GM23338 (cell line): Measurements from ENCODE around the gene ESR1. TPM values are rescaled to one million over a fixed set of nuclear protein-coding genes. Genes with fewer than 3 reads are reported as not detected.

Experiments
- ATAC-seq: fragments of 200-7000 bp; cut with Tn5 transposase; 3 replicates; pipeline ENCODE4 v1.9.1; 2020
- DNase-seq: peaks from one replicate; pipeline ENCODE4 v3.0.0-alpha.2; 2015; ENCODE audit warnings: low spot score
- H2AFZ ChIP-seq: fragments of 200-600 bp; sonication (generic); 2 replicates; pipeline ENCODE4 v1.8.0; 2016; ENCODE audit warnings: antibody characterized with exemption, mild to moderate bottlenecking, moderate library complexity
- H3F3A ChIP-seq: fragments of 200-600 bp; sonication (generic); replicated peaks from 2 replicates; pipeline ENCODE4 v1.8.0; 2017; ENCODE audit warnings: antibody characterized with exemption, mixed run types, low read depth
- H3K27ac ChIP-seq: fragments of 200-600 bp; sonication (generic); 2 replicates; pipeline ENCODE4 v1.6.1; 2016; ENCODE audit warnings: low read depth
- H3K27me3 ChIP-seq: fragments of 200-600 bp; sonication (generic); 2 replicates; pipeline ENCODE4 v1.8.0; 2016; ENCODE audit warnings: mild to moderate bottlenecking, mixed run types, moderate library complexity; ENCODE audit not compliant: insufficient read depth
- H3K36me3 ChIP-seq: fragments of 200-600 bp; sonication (generic); 2 replicates; pipeline ENCODE4 v1.8.0; 2016; ENCODE audit warnings: mild to moderate bottlenecking; ENCODE audit not compliant: insufficient read depth
- H3K4me1 ChIP-seq: fragments of 200-600 bp; sonication (generic); 2 replicates; pipeline ENCODE4 v1.8.0; 2016; ENCODE audit warnings: mild to moderate bottlenecking, moderate library complexity; ENCODE audit not compliant: insufficient read depth
- H3K4me2 ChIP-seq: fragments of 200-600 bp; sonication (generic); 2 replicates; pipeline ENCODE4 v1.7.1; 2017; ENCODE audit warnings: mixed run types
- H3K4me3 ChIP-seq: fragments of 200-600 bp; sonication (generic); 2 replicates; pipeline ENCODE4 v1.6.1; 2016; ENCODE audit warnings: mixed run types
- H3K79me2 ChIP-seq: fragments of 200-600 bp; sonication (generic); replicated peaks from 2 replicates; pipeline ENCODE4 v1.8.0; 2017; ENCODE audit warnings: mild to moderate bottlenecking; ENCODE audit not compliant: insufficient read depth
- H3K9me2 ChIP-seq: fragments of 200-600 bp; sonication (generic); 2 replicates; pipeline ENCODE4 v1.8.0; 2017; ENCODE audit not compliant: insufficient read depth
- H4K20me1 ChIP-seq: fragments of 200-600 bp; sonication (generic); replicated peaks from 2 replicates; pipeline ENCODE4 v1.8.0; 2017; ENCODE audit warnings: mild to moderate bottlenecking; ENCODE audit not compliant: insufficient read depth
- H3K27ac Mint-ChIP-seq: 2 replicates; pipeline ENCODE4 v1.8.0; 2020; ENCODE audit warnings: inconsistent platforms, mild to moderate bottlenecking, moderate library complexity, mixed read lengths
- H3K27me3 Mint-ChIP-seq: 3 replicates; pipeline ENCODE4 v1.8.0; 2022; ENCODE audit warnings: low read depth, mild to moderate bottlenecking, moderate library complexity, mixed read lengths, inconsistent platforms; ENCODE audit not compliant: insufficient read depth, poor library complexity
- H3K36me3 Mint-ChIP-seq: 3 replicates; pipeline ENCODE4 v1.8.0; 2021; ENCODE audit warnings: low read depth, mild to moderate bottlenecking, inconsistent platforms, moderate library complexity, mixed read lengths
- H3K4me1 Mint-ChIP-seq: 3 replicates; pipeline ENCODE4 v1.8.0; 2020; ENCODE audit warnings: mild to moderate bottlenecking, inconsistent platforms, mixed read lengths
- H3K4me3 Mint-ChIP-seq: 3 replicates; pipeline ENCODE4 v1.8.0; 2021; ENCODE audit warnings: moderate library complexity, mild to moderate bottlenecking, inconsistent platforms, mixed read lengths
- H3K9me3 Mint-ChIP-seq: 3 replicates; pipeline ENCODE4 v1.8.0; 2020; ENCODE audit warnings: moderate library complexity, mild to moderate bottlenecking, inconsistent platforms, mixed read lengths
- CREB1 ChIP-seq: fragments of 250-450 bp; sonication (Bioruptor Pico); IDR thresholded peaks from 2 replicates; pipeline ENCODE4 v1.5.0; 2020; ENCODE audit warnings: low read depth, mild to moderate bottlenecking, moderate library complexity
- EZH2 ChIP-seq: fragments of 200-600 bp; sonication (generic); IDR thresholded peaks from one replicate; pipeline ENCODE4 v1.8.0; 2017; ENCODE audit warnings: antibody characterized with exemption, mild to moderate bottlenecking, low read depth; ENCODE audit not compliant: unreplicated experiment
- EZH2phosphoT487 ChIP-seq: fragments of 200-600 bp; sonication (generic); IDR thresholded peaks from one replicate; pipeline ENCODE4 v1.8.1; 2018; ENCODE audit warnings: antibody characterized with exemption; ENCODE audit not compliant: unreplicated experiment
- NANOG ChIP-seq: IDR thresholded peaks from 2 replicates; pipeline ENCODE4 v1.6.1; 2016; ENCODE audit warnings: antibody characterized with exemption, borderline replicate concordance
- ZNF114 ChIP-seq: fragments of 250-450 bp; sonication (Bioruptor Pico); IDR thresholded peaks from 2 replicates; pipeline ENCODE4 v1.5.0; 2020; ENCODE audit warnings: mild to moderate bottlenecking, moderate library complexity
- ZNF331 ChIP-seq: fragments of 250-450 bp; sonication (Bioruptor Pico); IDR thresholded peaks from 2 replicates; pipeline ENCODE4 v1.5.0; 2020; ENCODE audit warnings: low read depth, mild to moderate bottlenecking, moderate library complexity
- polyA plus RNA-seq: library from polyadenylated mRNA; unstranded; fragments of >200 nt; fragmentation: Nextera tagmentation; extraction: Ambion mirVana; gene quantifications from 2 replicates; pipeline ENCODE4 v1.2.1, GENCODE V29; 2016
- total RNA-seq: library from RNA; depleted of rRNA; stranded (reverse); fragments of >200 nt; shearing (Covaris generic); gene quantifications from 2 replicates; pipeline ENCODE4 v1.2.3, GENCODE V29; 2014
- TF ChIP-seq, protein P1 (sequence below): fragments of 250-450 bp; sonication (Bioruptor Pico); IDR thresholded peaks from 2 replicates; pipeline ENCODE4 v1.5.0; 2020; ENCODE audit warnings: mild to moderate bottlenecking, moderate library complexity
- TF ChIP-seq, protein P2 (sequence below), 2 experiments: fragments of 200-600 bp in 1 of 2; sonication (generic) in 1 of 2; conservative IDR thresholded peaks; 2 replicates each; pipeline versions ENCODE4 v1.5.1 to v1.6.1; 2016 to 2017; ENCODE audit warnings: antibody characterized with exemption in 2 of 2, low read depth in 2 of 2, mild to moderate bottlenecking in 2 of 2, moderate library complexity in 1 of 2
- TF ChIP-seq, protein P3 (sequence below): IDR thresholded peaks from 2 replicates; pipeline ENCODE4 v1.6.1; 2016; ENCODE audit warnings: antibody characterized with exemption

The ESR1 gene
- total and polyA plus RNA-seq, 2 experiments from 2014 or later: 0.94 TPM; not detected in 1

DNA sequence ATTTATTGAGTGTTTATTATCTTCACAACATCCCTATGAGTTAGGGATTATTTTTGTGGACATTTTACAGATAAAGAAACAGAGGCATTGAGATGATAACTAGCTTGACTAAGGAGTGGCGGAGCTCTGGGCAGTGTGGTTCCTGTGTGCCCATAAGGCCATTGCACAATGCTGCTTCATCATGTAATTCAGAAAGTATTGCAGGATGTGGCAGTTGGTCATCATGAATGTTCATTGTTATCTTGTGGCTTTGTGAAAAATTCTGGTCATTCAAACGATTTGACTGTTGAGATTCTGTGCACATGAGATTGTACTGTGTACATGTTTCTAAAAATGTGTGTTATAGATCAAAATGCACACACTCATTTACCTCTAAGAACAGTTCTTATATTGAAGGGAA is 150.8 kb downstream of the ESR1 start (continued):
- TF ChIP-seq, protein P1, sequence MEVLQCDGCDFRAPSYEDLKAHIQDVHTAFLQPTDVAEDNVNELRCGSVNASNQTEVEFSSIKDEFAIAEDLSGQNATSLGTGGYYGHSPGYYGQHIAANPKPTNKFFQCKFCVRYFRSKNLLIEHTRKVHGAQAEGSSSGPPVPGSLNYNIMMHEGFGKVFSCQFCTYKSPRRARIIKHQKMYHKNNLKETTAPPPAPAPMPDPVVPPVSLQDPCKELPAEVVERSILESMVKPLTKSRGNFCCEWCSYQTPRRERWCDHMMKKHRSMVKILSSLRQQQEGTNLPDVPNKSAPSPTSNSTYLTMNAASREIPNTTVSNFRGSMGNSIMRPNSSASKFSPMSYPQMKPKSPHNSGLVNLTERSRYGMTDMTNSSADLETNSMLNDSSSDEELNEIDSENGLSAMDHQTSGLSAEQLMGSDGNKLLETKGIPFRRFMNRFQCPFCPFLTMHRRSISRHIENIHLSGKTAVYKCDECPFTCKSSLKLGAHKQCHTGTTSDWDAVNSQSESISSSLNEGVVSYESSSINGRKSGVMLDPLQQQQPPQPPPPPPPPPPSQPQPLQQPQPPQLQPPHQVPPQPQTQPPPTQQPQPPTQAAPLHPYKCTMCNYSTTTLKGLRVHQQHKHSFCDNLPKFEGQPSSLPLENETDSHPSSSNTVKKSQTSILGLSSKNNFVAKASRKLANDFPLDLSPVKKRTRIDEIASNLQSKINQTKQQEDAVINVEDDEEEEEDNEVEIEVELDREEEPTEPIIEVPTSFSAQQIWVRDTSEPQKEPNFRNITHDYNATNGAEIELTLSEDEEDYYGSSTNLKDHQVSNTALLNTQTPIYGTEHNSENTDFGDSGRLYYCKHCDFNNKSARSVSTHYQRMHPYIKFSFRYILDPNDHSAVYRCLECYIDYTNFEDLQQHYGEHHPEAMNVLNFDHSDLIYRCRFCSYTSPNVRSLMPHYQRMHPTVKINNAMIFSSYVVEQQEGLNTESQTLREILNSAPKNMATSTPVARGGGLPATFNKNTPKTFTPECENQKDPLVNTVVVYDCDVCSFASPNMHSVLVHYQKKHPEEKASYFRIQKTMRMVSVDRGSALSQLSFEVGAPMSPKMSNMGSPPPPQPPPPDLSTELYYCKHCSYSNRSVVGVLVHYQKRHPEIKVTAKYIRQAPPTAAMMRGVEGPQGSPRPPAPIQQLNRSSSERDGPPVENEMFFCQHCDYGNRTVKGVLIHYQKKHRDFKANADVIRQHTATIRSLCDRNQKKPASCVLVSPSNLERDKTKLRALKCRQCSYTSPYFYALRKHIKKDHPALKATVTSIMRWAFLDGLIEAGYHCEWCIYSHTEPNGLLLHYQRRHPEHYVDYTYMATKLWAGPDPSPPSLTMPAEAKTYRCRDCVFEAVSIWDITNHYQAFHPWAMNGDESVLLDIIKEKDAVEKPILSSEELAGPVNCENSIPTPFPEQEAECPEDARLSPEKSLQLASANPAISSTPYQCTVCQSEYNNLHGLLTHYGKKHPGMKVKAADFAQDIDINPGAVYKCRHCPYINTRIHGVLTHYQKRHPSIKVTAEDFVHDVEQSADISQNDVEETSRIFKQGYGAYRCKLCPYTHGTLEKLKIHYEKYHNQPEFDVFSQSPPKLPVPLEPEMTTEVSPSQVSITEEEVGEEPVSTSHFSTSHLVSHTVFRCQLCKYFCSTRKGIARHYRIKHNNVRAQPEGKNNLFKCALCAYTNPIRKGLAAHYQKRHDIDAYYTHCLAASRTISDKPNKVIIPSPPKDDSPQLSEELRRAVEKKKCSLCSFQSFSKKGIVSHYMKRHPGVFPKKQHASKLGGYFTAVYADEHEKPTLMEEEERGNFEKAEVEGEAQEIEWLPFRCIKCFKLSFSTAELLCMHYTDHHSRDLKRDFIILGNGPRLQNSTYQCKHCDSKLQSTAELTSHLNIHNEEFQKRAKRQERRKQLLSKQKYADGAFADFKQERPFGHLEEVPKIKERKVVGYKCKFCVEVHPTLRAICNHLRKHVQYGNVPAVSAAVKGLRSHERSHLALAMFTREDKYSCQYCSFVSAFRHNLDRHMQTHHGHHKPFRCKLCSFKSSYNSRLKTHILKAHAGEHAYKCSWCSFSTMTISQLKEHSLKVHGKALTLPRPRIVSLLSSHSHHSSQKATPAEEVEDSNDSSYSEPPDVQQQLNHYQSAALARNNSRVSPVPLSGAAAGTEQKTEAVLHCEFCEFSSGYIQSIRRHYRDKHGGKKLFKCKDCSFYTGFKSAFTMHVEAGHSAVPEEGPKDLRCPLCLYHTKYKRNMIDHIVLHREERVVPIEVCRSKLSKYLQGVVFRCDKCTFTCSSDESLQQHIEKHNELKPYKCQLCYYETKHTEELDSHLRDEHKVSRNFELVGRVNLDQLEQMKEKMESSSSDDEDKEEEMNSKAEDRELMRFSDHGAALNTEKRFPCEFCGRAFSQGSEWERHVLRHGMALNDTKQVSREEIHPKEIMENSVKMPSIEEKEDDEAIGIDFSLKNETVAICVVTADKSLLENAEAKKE (CRISPR knock-in tag): no peak
- TF ChIP-seq ZNF114 (no peak), NANOG (no peak), ZNF331 (CRISPR knock-in tag) (no peak), CREB1 (CRISPR knock-in tag) (no peak), EZH2phosphoT487 (no peak)
- TF ChIP-seq, protein P2, sequence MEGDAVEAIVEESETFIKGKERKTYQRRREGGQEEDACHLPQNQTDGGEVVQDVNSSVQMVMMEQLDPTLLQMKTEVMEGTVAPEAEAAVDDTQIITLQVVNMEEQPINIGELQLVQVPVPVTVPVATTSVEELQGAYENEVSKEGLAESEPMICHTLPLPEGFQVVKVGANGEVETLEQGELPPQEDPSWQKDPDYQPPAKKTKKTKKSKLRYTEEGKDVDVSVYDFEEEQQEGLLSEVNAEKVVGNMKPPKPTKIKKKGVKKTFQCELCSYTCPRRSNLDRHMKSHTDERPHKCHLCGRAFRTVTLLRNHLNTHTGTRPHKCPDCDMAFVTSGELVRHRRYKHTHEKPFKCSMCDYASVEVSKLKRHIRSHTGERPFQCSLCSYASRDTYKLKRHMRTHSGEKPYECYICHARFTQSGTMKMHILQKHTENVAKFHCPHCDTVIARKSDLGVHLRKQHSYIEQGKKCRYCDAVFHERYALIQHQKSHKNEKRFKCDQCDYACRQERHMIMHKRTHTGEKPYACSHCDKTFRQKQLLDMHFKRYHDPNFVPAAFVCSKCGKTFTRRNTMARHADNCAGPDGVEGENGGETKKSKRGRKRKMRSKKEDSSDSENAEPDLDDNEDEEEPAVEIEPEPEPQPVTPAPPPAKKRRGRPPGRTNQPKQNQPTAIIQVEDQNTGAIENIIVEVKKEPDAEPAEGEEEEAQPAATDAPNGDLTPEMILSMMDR (conservative IDR thresholded peaks at IDR 0.05; ENCODE audit: low read depth in 2 of 2): no peak

DNA sequence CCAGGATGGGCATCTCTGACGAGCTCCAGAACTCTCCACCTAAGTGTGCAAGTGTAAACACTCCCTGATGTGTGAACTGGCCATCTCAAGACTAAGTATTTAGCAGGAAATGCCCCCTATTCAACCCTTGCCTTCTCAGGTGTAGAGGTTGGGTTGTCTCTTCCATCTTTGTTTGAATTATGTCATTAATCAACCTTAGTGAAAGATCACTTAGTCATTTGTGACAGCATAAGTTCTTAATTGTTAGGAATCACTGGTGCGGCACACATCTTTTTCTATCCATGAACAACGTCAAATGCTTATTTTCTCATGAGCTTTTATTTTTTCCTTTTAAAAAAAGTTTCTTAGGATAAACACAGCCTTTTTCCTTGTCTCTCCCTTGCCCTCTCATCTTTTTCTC is 151.6 kb downstream of the ESR1 start:
- ATAC-seq (no peak), DNase-seq (no peak)
- Histone ChIP-seq H4K20me1 (no peaks in the 10 kb centered on the region), H3K27me3 (no peaks in the 10 kb centered on the region), H3K4me3 (no peak overlapping the region), H3F3A (no peaks in the 10 kb centered on the region), H3K79me2 (no peaks in the 10 kb centered on the region), H3K4me2 (no peak overlapping the region), H3K9me2 (peaks cover 5% of the 10 kb centered on the region; the same call in 1 of the 2 replicates), H3K36me3 (no peaks in the 10 kb centered on the region), H3K27ac (no peak overlapping the region), H3K4me1 (no peaks in the 10 kb centered on the region), H2AFZ (no peak overlapping the region)
- Mint-ChIP-seq H3K27me3 (peaks cover 2% of the 10 kb centered on the region), H3K36me3 (no peaks in the 10 kb centered on the region), H3K4me3 (no peak overlapping the region), H3K9me3 (no peaks in the 10 kb centered on the region; the same call in 2 of the 3 replicates), H3K27ac (no peak overlapping the region), H3K4me1 (no peaks in the 10 kb centered on the region; the same call in 2 of the 3 replicates)
- TF ChIP-seq CREB1 (CRISPR knock-in tag): no peak
- TF ChIP-seq EZH2: no peak
- TF ChIP-seq ZNF331 (CRISPR knock-in tag): no peak
- TF ChIP-seq NANOG: no peak
- TF ChIP-seq, protein P3, sequence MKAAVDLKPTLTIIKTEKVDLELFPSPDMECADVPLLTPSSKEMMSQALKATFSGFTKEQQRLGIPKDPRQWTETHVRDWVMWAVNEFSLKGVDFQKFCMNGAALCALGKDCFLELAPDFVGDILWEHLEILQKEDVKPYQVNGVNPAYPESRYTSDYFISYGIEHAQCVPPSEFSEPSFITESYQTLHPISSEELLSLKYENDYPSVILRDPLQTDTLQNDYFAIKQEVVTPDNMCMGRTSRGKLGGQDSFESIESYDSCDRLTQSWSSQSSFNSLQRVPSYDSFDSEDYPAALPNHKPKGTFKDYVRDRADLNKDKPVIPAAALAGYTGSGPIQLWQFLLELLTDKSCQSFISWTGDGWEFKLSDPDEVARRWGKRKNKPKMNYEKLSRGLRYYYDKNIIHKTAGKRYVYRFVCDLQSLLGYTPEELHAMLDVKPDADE: no peak
